Fibroblast of the conjunctiva (primary cell): ENCODE data around the gene PNPLA1.

ENCODE experiments used
- DNase-seq: peaks from one replicate; pipeline ENCODE4 v3.0.0-alpha.2; 2010; ENCODE audit warnings: low read depth

The PNPLA1 gene

GRCh38 chr6:36315921-36316320 is 46.1 kb downstream of the PNPLA1 start:
- DNase-seq, result no peak

- DNase-seq, result no peak
Measured at GRCh38 chr6:36317623-36318022, 47.8 kb downstream of the PNPLA1 start.

GRCh38 chr6:36318690-36319435 is 49.0 kb downstream of the PNPLA1 start:
- DNase-seq, result no peak

GRCh38 chr6:36319436-36319762 is 49.5 kb downstream of the PNPLA1 start:
- DNase-seq, result no peak

GRCh38 chr6:36319821-36320220 is 50.0 kb downstream of the PNPLA1 start:
- DNase-seq, result no peak

GRCh38 chr6:36320475-36320874 is 50.6 kb downstream of the PNPLA1 start:
- no peak for DNase-seq

- no peak for DNase-seq
Measured at GRCh38 chr6:36322591-36322990, 52.7 kb downstream of the PNPLA1 start.

GRCh38 chr6:36323062-36323461 is 53.2 kb downstream of the PNPLA1 start:
- no peak for DNase-seq

GRCh38 chr6:36324191-36324590 is 54.3 kb downstream of the PNPLA1 start:
- DNase-seq, result no peak

GRCh38 chr6:36324715-36325114 is 54.9 kb downstream of the PNPLA1 start:
- DNase-seq, result no peak

- no peak for DNase-seq
Measured at GRCh38 chr6:36326356-36326995, 56.6 kb downstream of the PNPLA1 start.

GRCh38 chr6:36327226-36327918 is 57.5 kb downstream of the PNPLA1 start:
- no peak for DNase-seq

- DNase-seq, result no peak
Measured at GRCh38 chr6:36327919-36328236, 58.0 kb downstream of the PNPLA1 start.

- no peak for DNase-seq
Measured at GRCh38 chr6:36328600-36328999, 58.7 kb downstream of the PNPLA1 start.

GRCh38 chr6:36329798-36330291 is 60.0 kb downstream of the PNPLA1 start:
- no peak for DNase-seq

GRCh38 chr6:36330366-36330765 is 60.5 kb downstream of the PNPLA1 start:
- DNase-seq, result no peak

GRCh38 chr6:36331381-36331780 is 61.5 kb downstream of the PNPLA1 start:
- no peak for DNase-seq

- no peak for DNase-seq
Measured at GRCh38 chr6:36333171-36333895, 63.5 kb downstream of the PNPLA1 start.

- no peak for DNase-seq
Measured at GRCh38 chr6:36333931-36334725, 64.3 kb downstream of the PNPLA1 start.

- DNase-seq, result no peak
Measured at GRCh38 chr6:36334832-36335459, 65.1 kb downstream of the PNPLA1 start.

- DNase-seq, result no peak
Measured at GRCh38 chr6:36335465-36336207, 65.8 kb downstream of the PNPLA1 start.
